ENCODE results near the gene SETD1B. TPM values are rescaled to one million over a fixed set of nuclear protein-coding genes. Genes with fewer than 3 reads are reported as not detected.

Gene SETD1B
- total and polyA plus RNA-seq, 4 experiments from 2014 or later: 0.13 to 69.3 (median 35.2) TPM

DNA sequence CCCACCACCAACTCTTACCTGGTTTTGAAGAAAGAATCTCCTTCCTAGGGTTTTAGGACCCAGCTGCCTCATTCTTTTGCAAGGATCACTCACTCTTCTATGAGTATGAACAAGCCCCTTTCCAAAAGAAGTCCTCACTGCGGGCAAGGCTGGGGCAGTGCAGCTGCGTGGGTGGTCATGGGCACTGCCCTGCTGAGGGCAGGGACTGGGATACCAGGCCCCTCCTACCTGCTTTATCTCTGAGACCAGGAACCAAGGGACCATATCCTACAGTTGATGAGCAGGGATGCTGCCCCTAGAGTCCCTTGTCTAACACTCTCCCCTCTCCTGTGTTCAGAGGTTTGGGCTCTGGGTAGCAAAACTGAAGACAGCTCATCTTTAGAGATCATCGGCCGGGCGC is 34.3 kb downstream of the SETD1B start:
- ChIA-PET CTCF (ENCODE audit: partially characterized antibody) (interaction anchor here (1.1 to 5.1 kb wide), 8 partner anchors 10 to 80 kb away, joined by 3 to 51 read pairs (median 4); partner anchors contain the start of genes CFAP251, PSMD9 and RHOF), POLR2A (ENCODE audit: partially characterized antibody) (interaction anchor here (1.1 to 3.1 kb wide), 8 partner anchors 10 to 50 kb away, joined by 3 to 33 read pairs (median 6); partner anchors contain the start of genes RHOF and SETD1B)
- Mint-ChIP-seq H3K4me1 (peaks cover 11 to 18% (median 16%) of the 10 kb centered on the region in 4 donors), H3K27me3 (no peaks in the 10 kb centered on the region), H3K4me3 (peak overlapping the region in 1 of 8 donors; percentile 10), H3K9me3 (no peaks in the 10 kb centered on the region), H3K27ac (no peak overlapping the region), H3K36me3 (peaks cover 0 to 4% of the 10 kb centered on the region in 2 donors)
- intact Hi-C loops (cut with micrococcal nuclease): loop anchor here (2.0 kb wide), 1 partner anchor 43 kb away; no protein-coding TSS in a partner anchor
- no peaks in the 10 kb centered on the region for H3K36me3 ChIP-seq (ENCODE audit: insufficient read depth, low read length)
- no peak overlapping the region for H3K27ac ChIP-seq (ENCODE audit: low read depth, low read length)
- H3K9me3 ChIP-seq (ENCODE audit: control insufficient read depth in 1 of 2, low read length in 2 of 2): no peaks in the 10 kb centered on the region
- no peaks in the 10 kb centered on the region for H3K27me3 ChIP-seq (ENCODE audit: insufficient read depth, low read length)
- DNase-seq: no peak
- peaks cover 9% of the 10 kb centered on the region for H3K4me1 ChIP-seq (ENCODE audit: insufficient read depth, low read length)
- H3K4me3 ChIP-seq (ENCODE audit: low read length in 2 of 2): no peak overlapping the region

DNA sequence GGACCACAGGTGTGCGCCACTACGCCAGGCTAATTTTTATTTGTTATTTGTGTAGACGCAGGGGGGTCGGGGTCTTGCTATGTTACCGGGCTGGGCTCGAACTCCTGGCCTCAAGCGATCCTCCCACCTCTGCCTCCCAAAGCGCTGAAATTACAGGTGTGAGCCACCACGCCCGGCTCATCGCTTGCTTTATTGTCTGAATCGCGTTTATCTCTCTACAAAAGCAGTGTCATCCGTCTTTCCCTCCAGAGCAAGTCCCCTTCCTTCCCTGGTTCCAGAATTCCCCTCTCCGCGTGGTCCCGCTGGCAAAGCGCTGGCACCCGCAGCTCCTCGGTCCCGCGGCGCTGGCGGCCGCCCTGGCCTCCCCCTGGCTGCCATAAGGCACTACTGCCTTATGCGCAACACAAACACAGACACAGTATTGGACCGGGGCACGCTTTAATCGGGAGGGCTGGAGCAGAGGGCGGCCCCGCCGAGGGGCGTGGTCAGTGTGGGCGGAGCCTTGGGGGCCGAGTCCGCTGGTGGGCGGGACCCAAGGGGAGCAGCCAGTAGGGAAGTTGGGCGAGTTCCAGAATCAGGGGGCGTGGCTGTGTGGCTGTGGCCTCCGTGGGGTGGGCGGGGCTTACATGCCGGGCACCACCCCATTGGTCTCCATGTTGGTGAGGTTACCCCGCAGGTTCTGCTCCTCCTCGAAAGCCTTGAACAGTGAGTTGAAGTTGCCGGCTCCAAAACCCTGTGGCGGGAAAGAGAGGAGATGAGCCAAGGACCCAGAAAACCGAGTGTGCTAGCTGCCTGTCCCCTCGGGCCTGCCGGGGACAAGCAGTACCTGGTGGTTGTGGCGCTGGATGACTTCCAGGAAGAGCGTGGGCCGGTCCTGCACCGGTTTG is 35.5 kb downstream of the SETD1B start:
- Histone ChIP-seq H3K9me3 (ENCODE audit: control insufficient read depth in 1 of 2, low read length in 2 of 2) (no peaks in the 10 kb centered on the region), H3K27me3 (ENCODE audit: insufficient read depth, low read length) (no peaks in the 10 kb centered on the region), H3K4me3 (ENCODE audit: low read length in 2 of 2) (peak overlapping the region; percentile 70 to 95), H3K36me3 (ENCODE audit: insufficient read depth, low read length) (no peaks in the 10 kb centered on the region), H3K27ac (ENCODE audit: low read depth, low read length) (peak overlapping the region; percentile 46), H3K4me1 (ENCODE audit: insufficient read depth, low read length) (peaks cover 9% of the 10 kb centered on the region)
- Mint-ChIP-seq H3K9me3 (no peaks in the 10 kb centered on the region), H3K36me3 (peaks cover 0 to 4% of the 10 kb centered on the region in 2 donors), H3K27me3 (no peaks in the 10 kb centered on the region), H3K4me1 (peaks cover 10 to 23% (median 14%) of the 10 kb centered on the region in 4 donors), H3K27ac (peak overlapping the region; percentile 86 to 97 (median 93)), H3K4me3 (peak overlapping the region; percentile 96 to 99 (median 99))
- ChIA-PET POLR2A (ENCODE audit: partially characterized antibody) (interaction anchor here (1.0 to 3.6 kb wide), 8 partner anchors 13 to 145 kb away, joined by 3 to 33 read pairs (median 9); partner anchors contain the start of genes PSMD9, RHOF and SETD1B), CTCF (ENCODE audit: partially characterized antibody) (interaction anchor here (0.6 to 5.1 kb wide), 6 partner anchors 11 to 79 kb away, joined by 3 to 51 read pairs (median 4); partner anchors contain the start of genes CFAP251 and RHOF)
- DNase-seq: peak; percentile 99 to 100 (median 99)
- intact Hi-C loops (cut with micrococcal nuclease): loop anchor here (1.0 to 2.0 kb wide), 6 partner anchors 37 to 439 kb away; partner anchors contain the start of genes DIABLO, PSMD9, RNF34 and TMEM120B

DNA sequence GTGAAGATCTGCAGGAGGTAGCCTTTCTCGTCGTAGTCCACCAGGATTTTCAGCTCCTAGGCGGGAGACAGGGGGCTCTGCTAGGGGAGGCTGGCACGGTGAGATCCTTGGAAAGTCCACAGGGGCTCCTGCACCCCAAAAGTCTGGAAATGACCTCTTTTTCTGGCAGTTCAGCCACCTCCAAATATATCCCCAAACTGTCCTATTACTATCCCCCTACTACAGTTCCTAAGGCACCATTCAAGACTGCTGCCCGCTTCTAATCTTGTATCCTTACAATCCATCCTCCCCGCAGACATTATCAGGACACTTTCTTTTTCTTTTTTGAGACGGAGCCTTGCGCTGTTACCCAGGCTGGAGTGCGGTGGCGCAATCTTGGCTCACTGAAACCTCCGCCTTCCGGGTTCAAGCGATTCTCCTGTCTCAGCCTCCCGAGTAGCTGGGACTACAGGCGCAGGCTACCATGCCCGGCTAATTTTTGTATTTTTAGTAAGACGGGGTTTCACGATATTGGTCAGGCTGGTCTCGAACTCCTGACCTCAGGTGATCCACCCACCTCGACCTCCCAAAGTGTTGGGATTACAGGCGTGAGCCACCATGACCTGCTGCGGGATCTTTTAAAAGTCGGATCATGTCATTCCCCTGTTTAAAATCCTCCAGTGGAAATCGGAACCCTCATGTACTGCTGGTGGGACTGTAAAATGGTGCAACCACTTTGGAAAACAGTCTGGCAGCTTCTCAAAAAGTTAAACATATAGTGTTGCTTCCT is 36.4 kb downstream of the SETD1B start:
- Histone ChIP-seq H3K9me3 (ENCODE audit: control insufficient read depth in 1 of 2, low read length in 2 of 2) (no peaks in the 10 kb centered on the region), H3K27ac (ENCODE audit: low read depth, low read length) (peak overlapping the region; percentile 46), H3K36me3 (ENCODE audit: insufficient read depth, low read length) (no peaks in the 10 kb centered on the region), H3K4me3 (ENCODE audit: low read length in 2 of 2) (peak overlapping the region; percentile 70 to 95), H3K27me3 (ENCODE audit: insufficient read depth, low read length) (no peaks in the 10 kb centered on the region), H3K4me1 (ENCODE audit: insufficient read depth, low read length) (peaks cover 9% of the 10 kb centered on the region)
- no peaks in the 10 kb centered on the region for H3K9me3 Mint-ChIP-seq
- DNase-seq: no peak
- H3K27me3 Mint-ChIP-seq: no peaks in the 10 kb centered on the region
- peaks cover 10 to 23% (median 14%) of the 10 kb centered on the region in 4 donors for H3K4me1 Mint-ChIP-seq
- intact Hi-C loops (cut with micrococcal nuclease): loop anchor here (1.0 to 2.0 kb wide), 6 partner anchors 38 to 440 kb away; partner anchors contain the start of genes DIABLO, PSMD9, RNF34 and TMEM120B
- H3K36me3 Mint-ChIP-seq: peaks cover 0 to 4% of the 10 kb centered on the region in 2 donors
- peak overlapping the region; percentile 96 to 99 (median 99) for H3K4me3 Mint-ChIP-seq
- CTCF ChIA-PET (ENCODE audit: partially characterized antibody): interaction anchor here (0.7 to 5.1 kb wide), 2 partner anchors 45 to 1657 kb away, joined by 3 to 51 read pairs; partner anchors contain the start of gene RHOF
- H3K27ac Mint-ChIP-seq: peak overlapping the region; percentile 86 to 97 (median 93)
- POLR2A ChIA-PET (ENCODE audit: partially characterized antibody): interaction anchor here (1.2 to 3.6 kb wide), 7 partner anchors 14 to 146 kb away, joined by 3 to 33 read pairs (median 7); partner anchors contain the start of genes PSMD9 and SETD1B

DNA sequence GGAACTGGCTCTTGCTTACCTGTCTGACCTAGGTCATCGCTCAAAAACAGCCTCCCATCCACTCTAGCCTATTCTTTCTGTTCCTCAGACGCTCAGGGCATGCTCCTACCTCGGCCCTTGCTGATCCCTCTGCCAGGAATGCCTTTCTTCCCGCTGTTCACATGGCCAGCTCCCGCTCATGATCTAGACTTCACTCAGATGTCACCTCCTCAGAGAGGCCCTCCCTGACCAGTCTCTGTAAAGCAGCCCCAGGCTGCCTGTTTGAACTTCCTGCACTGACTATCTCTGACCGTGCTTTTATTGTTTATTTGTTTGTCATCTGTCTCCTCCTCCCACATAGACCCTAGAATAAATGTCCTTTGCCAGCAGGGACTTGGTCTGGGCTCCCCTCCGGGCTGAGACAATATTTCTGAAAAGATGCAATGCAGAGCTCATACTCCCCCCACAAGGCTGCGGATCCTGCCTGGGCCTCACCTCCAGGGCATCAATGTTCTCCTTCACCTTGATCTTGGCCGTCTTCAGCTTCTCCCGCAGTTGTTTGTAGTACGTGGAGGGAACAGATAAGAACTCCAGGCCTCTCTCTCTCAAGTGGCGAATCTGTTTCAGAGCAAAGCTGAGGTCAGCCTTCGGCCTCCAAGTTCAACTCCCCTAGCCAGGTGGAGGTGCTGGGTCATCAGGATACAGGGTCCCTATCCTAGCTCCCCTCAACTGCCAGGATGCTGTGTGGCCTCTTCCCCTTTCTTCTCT is 39.6 kb downstream of the SETD1B start:
- H3K36me3 Mint-ChIP-seq: peaks cover 0 to 4% of the 10 kb centered on the region in 2 donors
- H3K36me3 ChIP-seq (ENCODE audit: insufficient read depth, low read length): no peaks in the 10 kb centered on the region
- intact Hi-C loops (cut with micrococcal nuclease): no loop called here
- H3K9me3 Mint-ChIP-seq: no peaks in the 10 kb centered on the region
- POLR2A ChIA-PET (ENCODE audit: partially characterized antibody): interaction anchor here (1.2 kb wide), 1 partner anchor 39 kb away, joined by 5 read pairs; the partner anchor contains the start of gene SETD1B
- peaks cover 10 to 23% (median 14%) of the 10 kb centered on the region in 4 donors for H3K4me1 Mint-ChIP-seq
- peak overlapping the region in 2 of 7 donors; percentile 79 to 87 for H3K27ac Mint-ChIP-seq
- H3K4me3 Mint-ChIP-seq: peak overlapping the region in 2 of 8 donors; percentile 18 to 46
- no peaks in the 10 kb centered on the region for H3K9me3 ChIP-seq (ENCODE audit: control insufficient read depth in 1 of 2, low read length in 2 of 2)
- H3K4me1 ChIP-seq (ENCODE audit: insufficient read depth, low read length): peaks cover 9% of the 10 kb centered on the region
- CTCF ChIA-PET (ENCODE audit: partially characterized antibody): interaction anchor here (1.3 to 2.0 kb wide), 2 partner anchors 49 to 70 kb away, joined by 4 to 5 read pairs; no protein-coding TSS in a partner anchor
- H3K27ac ChIP-seq (ENCODE audit: low read depth, low read length): no peak overlapping the region
- no peaks in the 10 kb centered on the region for H3K27me3 Mint-ChIP-seq
- H3K27me3 ChIP-seq (ENCODE audit: insufficient read depth, low read length): no peaks in the 10 kb centered on the region
- DNase-seq: no peak
- H3K4me3 ChIP-seq (ENCODE audit: low read length in 2 of 2): no peak overlapping the region

DNA sequence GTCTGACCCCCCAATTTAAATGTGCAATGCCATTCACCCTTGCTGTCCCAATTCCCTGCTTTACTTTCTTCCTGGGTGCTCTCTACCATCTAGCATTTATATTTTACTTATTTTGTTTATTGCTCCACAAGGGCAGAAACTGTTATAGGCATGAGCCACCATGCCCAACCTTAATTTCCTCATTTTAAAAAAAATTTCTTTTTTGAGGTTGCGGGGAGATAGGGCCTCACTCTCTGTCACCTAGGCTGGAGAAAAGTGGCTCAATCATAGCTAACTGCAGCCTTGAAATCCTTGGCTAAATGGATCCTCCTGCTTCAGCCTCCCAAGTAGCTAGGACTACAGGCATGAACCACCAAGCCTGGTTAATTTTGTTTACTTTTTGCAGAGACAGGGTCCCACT is 41.9 kb downstream of the SETD1B start:
- no peak overlapping the region for H3K27ac ChIP-seq (ENCODE audit: low read depth, low read length)
- no peaks in the 10 kb centered on the region for H3K4me1 ChIP-seq (ENCODE audit: insufficient read depth, low read length)
- no peaks in the 10 kb centered on the region for H3K36me3 ChIP-seq (ENCODE audit: insufficient read depth, low read length)
- no peaks in the 10 kb centered on the region for H3K9me3 Mint-ChIP-seq
- no peaks in the 10 kb centered on the region for H3K27me3 Mint-ChIP-seq
- intact Hi-C loops (cut with micrococcal nuclease): no loop called here
- H3K27me3 ChIP-seq (ENCODE audit: insufficient read depth, low read length): no peaks in the 10 kb centered on the region
- no peaks in the 10 kb centered on the region for H3K9me3 ChIP-seq (ENCODE audit: control insufficient read depth in 1 of 2, low read length in 2 of 2)
- ChIA-PET CTCF (ENCODE audit: partially characterized antibody) (interaction anchor here (0.6 kb wide), 2 partner anchors 48 to 769 kb away, joined by 3 to 4 read pairs; no protein-coding TSS in a partner anchor), POLR2A (ENCODE audit: partially characterized antibody) (no interaction called here)
- H3K36me3 Mint-ChIP-seq: no peaks in the 10 kb centered on the region
- H3K4me3 Mint-ChIP-seq: no peak overlapping the region
- DNase-seq: no peak
- no peak overlapping the region for H3K4me3 ChIP-seq (ENCODE audit: low read length in 2 of 2)
- peaks cover 0 to 6% (median under 1%) of the 10 kb centered on the region in 4 donors for H3K4me1 Mint-ChIP-seq
- H3K27ac Mint-ChIP-seq: no peak overlapping the region

DNA sequence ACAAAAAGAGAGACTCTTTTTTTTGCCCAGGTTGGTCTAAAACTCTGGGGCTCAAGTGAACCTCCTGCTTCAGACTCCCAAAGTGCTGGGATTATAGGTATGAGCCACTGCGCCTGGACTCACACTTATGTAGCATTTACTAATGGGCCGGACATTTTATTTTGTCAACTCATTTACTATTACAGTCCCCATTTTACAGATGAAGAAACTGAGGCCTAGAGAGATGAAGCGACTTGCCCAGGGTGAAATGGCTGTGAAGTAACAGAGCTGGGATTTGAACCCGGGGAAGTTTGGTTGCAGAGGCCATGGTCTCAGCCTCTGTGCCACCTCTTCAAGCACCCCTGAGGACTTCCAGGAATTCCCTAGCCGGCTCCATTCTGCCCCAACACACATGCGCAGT is 45.4 kb downstream of the SETD1B start:
- Mint-ChIP-seq H3K27me3 (no peaks in the 10 kb centered on the region), H3K9me3 (no peaks in the 10 kb centered on the region), H3K27ac (no peak overlapping the region), H3K4me3 (no peak overlapping the region), H3K36me3 (no peaks in the 10 kb centered on the region), H3K4me1 (no peaks in the 10 kb centered on the region)
- Histone ChIP-seq H3K4me3 (ENCODE audit: low read length in 2 of 2) (no peak overlapping the region), H3K27me3 (ENCODE audit: insufficient read depth, low read length) (no peaks in the 10 kb centered on the region), H3K27ac (ENCODE audit: low read depth, low read length) (no peak overlapping the region), H3K9me3 (ENCODE audit: control insufficient read depth in 1 of 2, low read length in 2 of 2) (no peaks in the 10 kb centered on the region), H3K4me1 (ENCODE audit: insufficient read depth, low read length) (no peaks in the 10 kb centered on the region), H3K36me3 (ENCODE audit: insufficient read depth, low read length) (no peaks in the 10 kb centered on the region)
- ChIA-PET POLR2A (ENCODE audit: partially characterized antibody) (no interaction called here), CTCF (ENCODE audit: partially characterized antibody) (no interaction called here)
- DNase-seq: no peak
- intact Hi-C loops (cut with micrococcal nuclease): no loop called here
